ENCODE measurements around the gene RTP5. TPM values are rescaled to one million over a fixed set of nuclear protein-coding genes. Genes with fewer than 3 reads are reported as not detected.

The RTP5 gene
- total and polyA plus RNA-seq, 2 of the 8 experiments (the other 6 are each of a cell fraction or from before 2014, with no cell fraction given): not detected

DNA sequence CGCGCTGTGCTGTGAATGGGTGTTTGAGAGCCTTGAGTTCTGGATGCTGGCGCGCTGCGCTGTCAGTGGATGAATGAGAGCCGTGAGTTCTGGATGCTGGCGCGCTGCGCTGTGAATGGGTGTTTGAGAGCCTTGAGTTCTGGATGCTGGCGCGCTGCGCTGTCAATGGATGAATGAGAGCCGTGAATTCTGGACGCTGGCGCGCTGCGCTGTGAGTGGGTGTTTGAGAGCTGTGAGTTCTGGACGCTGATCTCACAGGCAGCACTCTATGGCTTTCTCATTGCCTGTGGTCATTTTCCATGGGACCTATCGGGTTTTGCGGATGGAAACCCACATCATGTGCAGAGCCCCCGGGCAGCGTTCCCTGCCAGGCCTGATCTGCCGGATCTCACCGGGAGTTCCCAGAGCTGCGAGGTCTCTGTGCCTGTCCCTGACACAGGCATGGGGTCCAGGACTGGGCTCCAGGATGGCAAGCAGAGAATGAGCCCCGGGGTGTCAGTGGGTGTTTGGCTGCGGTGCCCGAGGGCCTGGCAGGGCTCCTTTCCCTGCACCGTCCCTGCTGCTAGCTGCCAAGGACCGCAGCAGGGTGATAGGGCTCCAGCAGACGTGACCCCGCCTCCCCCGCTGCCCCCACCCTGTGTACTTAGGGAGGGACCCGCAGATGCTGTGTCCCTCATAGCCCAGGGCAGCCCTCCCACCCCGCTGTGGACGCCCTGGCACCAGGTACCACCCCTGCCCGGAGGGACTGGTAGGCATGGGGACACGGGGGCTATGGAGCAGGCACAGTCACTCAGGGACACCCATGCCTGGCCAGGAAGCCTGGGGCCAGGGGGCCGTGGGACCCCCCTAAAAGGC, 20.5 kb upstream of the RTP5 start:
- Histone ChIP-seq H4K20me1 (replicated peaks in 1 of 2; ENCODE audit: control insufficient read depth in 1 of 2, insufficient read depth in 2 of 2, low read length in 2 of 2) (no peaks in the 10 kb centered on the region), H3K4me2 (ENCODE audit: insufficient read depth in 1 of 2, low read depth in 2 of 2, low read length in 2 of 2) (no peak overlapping the region), H3K4me3 (ENCODE audit: extremely low read depth in 1 of 4, insufficient read depth in 2 of 4, low read depth in 3 of 4, low read length in 4 of 4) (no peak overlapping the region), H4K5ac (ENCODE audit: insufficient read length, low read depth, low read length) (no peak overlapping the region), H3K36me3 (ENCODE audit: control insufficient read depth in 2 of 4, insufficient read depth in 4 of 4, low read length in 3 of 4) (no peaks in the 10 kb centered on the region), H2BK15ac (ENCODE audit: low read length) (no peak overlapping the region), H3K79me2 (ENCODE audit: control insufficient read depth in 1 of 2, insufficient read depth in 2 of 2, low read length in 2 of 2) (no peaks in the 10 kb centered on the region), H2BK5ac (ENCODE audit: low read depth, low read length) (no peak overlapping the region), H3K79me1 (ENCODE audit: low read depth, low read length) (no peaks in the 10 kb centered on the region), H2BK20ac (ENCODE audit: low read length) (no peak overlapping the region), H3K14ac (ENCODE audit: insufficient read length) (no peak overlapping the region), H4K91ac (replicated peaks; ENCODE audit: insufficient read length, low read length) (no peak overlapping the region), H3K4ac (replicated peaks; ENCODE audit: insufficient read length, low read depth, low read length) (no peak overlapping the region), H2BK12ac (ENCODE audit: low read depth, low read length) (no peak overlapping the region), H2BK120ac (replicated peaks; ENCODE audit: low read depth, low read length) (no peak overlapping the region), H3K23me2 (ENCODE audit: low read depth, low read length) (no peaks in the 10 kb centered on the region; the same call in 1 of the 2 replicates), H3K56ac (replicated peaks; ENCODE audit: insufficient read length, low read depth, low read length) (no peak overlapping the region), H3K18ac (ENCODE audit: extremely low read depth, low read length) (no peak overlapping the region), H3K9ac (replicated peaks in 1 of 4; ENCODE audit: extremely low read depth in 1 of 4, low read depth in 3 of 4, low read length in 3 of 4) (no peak overlapping the region), H3K27ac (ENCODE audit: low read depth, low read length) (no peak overlapping the region), H2AK5ac (ENCODE audit: low read depth, low read length) (no peak overlapping the region), H3K4me1 (replicated peaks in 1 of 4; ENCODE audit: control insufficient read depth in 3 of 4, insufficient read depth in 4 of 4, low read length in 3 of 4) (no peaks in the 10 kb centered on the region; a peak in 1 of 7 replicates), H3K27me3 (replicated peaks in 1 of 4; ENCODE audit: control insufficient read depth in 3 of 4, extremely low read depth in 1 of 4, insufficient read depth in 3 of 4, low read length in 3 of 4) (peaks cover 0 to 11% (median 8%) of the 10 kb centered on the region in 4 experiments; a peak in 4 of 7 replicates), H2AFZ (ENCODE audit: low read length) (no peak overlapping the region), H3K23ac (ENCODE audit: insufficient read length) (no peak overlapping the region), H4K8ac (ENCODE audit: extremely low read depth, insufficient read depth, low read length) (no peak overlapping the region), H3K9me3 (ENCODE audit: insufficient read depth in 2 of 2, low read depth in 1 of 2, low read length in 1 of 2) (no peaks in the 10 kb centered on the region)
- POLR2A ChIA-PET (ENCODE audit: partially characterized antibody): interaction anchor here (0.9 kb wide), 1 partner anchor 147 kb away, joined by 3 read pairs; the partner anchor contains the start of gene ING5
- 92% methylated on average over 36 of the region's 39 CpGs; no CpG with 5 or more reads in 1 of the 2 experiments for WGBS, 2 experiments (ENCODE audit: extremely low coverage in 1 of 2, insufficient coverage in 1 of 2, insufficient read length in 1 of 2, insufficient replicate concordance in 2 of 2, low coverage in 1 of 2, low lambda C conversion rate in 2 of 2, missing lambda C conversion rate in 1 of 2)
- FAIRE-seq: no peak
- no peak for DNase-seq (ENCODE audit: low read depth in 1 of 2, low spot score in 2 of 2)
- CTCF ChIA-PET (ENCODE audit: partially characterized antibody): interaction anchor here (0.6 kb wide), 1 partner anchor 30 kb away, joined by 3 read pairs; no protein-coding TSS in a partner anchor
- TF ChIP-seq, protein P1, sequence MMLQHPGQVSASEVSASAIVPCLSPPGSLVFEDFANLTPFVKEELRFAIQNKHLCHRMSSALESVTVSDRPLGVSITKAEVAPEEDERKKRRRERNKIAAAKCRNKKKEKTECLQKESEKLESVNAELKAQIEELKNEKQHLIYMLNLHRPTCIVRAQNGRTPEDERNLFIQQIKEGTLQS (IDR thresholded peaks at IDR 0.05; ENCODE audit: insufficient read depth, low read depth, low read length): no peak
- TF ChIP-seq PHF8 (conservative IDR thresholded peaks at IDR 0.05; ENCODE audit: low read depth, low read length) (no peak), SAP30 (IDR thresholded peaks at IDR 0.05; ENCODE audit: insufficient read depth, insufficient replicate concordance, low read length) (no peak), RAD21 (IDR thresholded peaks at IDR 0.05 in 1 of 2, conservative IDR thresholded peaks at IDR 0.05 in 1 of 2; ENCODE audit: low read depth in 2 of 2, low read length in 2 of 2) (no peak), CREB1 (IDR thresholded peaks at IDR 0.05) (no peak)
